NCI-H2029 (cell line): Measurements from ENCODE around the gene MYOM1.
A peak's percentile ranks its signal among the peaks of the same experiment; 100 is the strongest.
"Not testable (repeated sequence)": the region's sequence is repeated elsewhere in the genome, so short reads cannot be mapped to it uniquely, and the experiment has no call there.

ENCODE experiments used
- DNase-seq: peaks from one replicate; lab custom pipeline; 2025; lab: John Stamatoyannopoulos, UW

MYOM1 gene

DNA sequence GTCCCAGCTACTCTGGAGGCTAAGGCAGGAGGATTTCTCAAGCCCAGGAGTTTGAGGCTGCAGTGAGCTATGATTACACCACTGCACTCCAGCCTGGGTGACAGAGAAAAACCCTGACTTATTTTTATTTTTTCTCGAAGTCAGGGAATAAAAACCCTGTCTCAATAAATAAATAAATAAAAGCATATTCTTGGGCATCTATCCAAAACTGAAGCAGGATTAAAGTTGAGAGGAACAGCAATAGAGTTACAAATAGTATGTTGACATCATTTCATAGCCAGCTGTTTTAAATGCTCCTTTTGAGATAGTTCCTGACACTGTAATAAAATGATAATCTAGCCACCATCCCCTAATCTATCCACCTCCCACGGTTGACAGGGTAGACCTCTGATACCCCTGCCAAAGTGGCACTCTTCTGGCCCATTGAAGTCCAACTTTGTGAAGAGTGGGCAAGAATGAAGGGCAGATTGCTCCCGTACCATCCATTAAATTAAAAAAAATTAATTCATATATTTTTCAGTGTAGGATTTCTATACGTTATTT lies 164.5 kb downstream of the MYOM1 start:
- DNase-seq, result no peak

DNA sequence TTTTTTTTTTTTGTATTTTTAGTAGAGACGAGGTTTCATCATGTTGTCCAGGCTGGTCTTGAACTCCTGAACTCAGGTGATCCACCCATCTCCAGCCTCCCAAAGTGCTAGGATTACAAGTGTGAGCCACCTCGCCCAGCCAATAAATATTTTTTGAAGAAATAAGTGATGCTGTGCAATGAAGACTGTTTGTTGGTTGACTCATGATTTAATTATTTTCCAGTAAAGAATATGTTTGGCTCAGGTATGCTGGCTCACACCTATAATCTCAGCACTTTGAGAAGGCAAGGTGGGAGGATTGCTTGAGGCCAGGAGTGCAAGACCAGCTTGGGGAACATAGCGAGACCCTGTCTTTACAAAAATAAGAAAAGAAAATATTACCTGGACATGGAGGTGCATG lies 165.0 kb downstream of the MYOM1 start:
- no peak for DNase-seq

DNA sequence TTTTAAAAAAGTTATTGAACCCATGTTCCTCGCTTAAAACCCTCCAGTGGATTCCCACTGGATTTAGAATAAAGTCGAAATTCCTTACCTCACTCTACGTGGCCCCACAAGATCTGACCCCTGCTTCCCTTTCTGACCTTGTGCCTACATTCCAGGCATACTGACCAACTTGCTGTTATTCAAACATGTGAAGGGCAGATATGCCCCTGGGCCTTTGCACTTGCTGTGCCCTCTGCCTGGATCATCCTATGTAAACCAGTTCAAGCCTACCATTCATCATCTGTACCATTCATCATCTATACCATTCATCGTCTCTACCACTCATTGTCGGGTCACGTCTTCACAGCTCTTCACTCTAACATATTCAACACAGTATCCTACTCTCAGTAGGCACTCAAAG lies 165.6 kb downstream of the MYOM1 start:
- DNase-seq, result no peak

DNA sequence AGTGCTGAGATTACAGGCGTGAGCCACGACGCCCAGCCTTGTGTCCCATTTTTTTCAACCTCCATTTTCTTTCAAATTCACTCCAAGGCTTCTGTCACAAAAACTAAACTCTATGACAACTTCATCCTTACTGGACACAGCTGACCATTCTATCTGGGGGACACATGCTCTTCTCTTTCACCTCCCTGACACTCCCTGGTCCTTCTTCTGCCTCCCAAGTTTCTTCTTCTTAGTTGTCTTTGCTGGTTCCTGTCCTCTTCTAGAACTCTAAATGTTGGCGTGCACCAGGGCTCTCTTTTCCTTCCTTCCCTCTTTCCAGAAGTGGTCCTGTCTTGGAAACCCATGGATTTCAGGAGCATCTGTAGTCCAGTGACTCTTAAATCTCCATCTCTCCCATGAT lies 166.7 kb downstream of the MYOM1 start:
- no peak for DNase-seq

DNA sequence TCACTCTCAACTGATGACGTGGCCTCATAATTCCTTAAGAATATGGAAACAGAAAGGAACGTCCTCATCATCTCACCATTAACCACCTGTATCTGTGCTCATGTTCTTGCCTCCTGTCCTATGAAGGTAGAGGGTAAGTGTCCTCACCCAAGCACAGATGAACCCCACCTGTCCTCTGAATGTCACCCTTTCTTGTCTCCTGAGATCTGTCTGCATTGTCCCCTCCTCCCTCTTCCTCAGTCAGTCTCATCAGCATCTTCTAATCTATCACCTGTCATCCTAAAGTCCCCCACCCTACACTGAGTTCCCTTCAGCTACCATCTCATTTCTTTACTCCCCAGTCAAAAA lies 167.4 kb downstream of the MYOM1 start:
- DNase-seq, result no peak

DNA sequence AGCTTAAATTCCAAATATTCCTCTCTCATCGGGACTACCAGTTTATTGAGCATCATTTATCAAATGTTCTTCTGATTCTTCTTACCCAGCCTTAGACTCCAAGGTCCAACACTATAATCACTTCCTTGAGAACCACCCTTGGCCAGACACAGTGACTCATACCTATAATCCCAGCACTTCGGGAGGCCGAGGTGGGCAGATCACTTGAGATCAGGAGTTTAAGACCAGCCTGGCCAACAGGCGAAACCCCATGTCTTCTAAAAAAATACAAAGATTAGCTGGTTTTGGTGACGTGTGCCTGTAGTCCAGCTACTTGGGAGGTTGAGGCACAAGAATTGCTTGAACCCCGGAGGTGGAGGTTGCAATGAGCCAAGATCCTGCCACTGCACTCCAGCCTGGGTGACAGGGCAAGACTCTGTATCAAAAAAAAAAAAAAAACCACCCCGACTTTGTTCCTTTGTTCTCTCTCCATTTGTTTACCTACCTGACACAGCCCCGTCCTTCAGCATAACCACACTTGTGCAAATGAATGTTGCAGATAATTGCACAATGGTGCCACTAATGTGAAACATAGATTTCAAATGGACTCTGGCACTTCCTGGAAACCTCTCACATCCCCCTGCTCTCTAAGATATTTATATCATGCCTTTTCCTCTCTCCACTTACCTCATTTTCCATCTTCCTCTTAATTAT lies 167.9 kb downstream of the MYOM1 start:
- DNase-seq, result peak; percentile 38

DNA sequence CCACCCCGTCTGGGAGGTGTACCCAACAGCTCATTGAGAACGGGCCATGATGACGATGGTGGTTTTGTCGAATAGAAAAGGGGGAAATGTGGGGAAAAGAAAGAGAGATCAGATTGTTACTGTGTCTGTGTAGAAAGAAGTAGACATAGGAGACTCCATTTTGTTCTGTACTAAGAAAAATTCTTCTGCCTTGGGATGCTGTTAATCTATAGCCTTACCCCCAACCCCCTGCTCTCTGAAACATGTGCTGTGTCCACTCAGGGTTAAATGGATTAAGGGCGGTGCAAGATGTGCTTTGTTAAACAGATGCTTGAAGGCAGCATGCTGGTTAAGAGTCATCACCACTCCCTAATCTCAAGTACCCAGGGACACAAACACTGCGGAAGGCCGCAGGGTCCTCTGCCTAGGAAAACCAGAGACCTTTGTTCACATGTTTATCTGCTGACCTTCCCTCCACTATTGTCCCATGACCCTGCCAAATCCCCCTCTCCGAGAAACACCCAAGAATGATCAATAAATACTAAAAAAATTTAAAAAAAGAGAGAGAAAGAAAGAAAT lies 169.8 kb downstream of the MYOM1 start:
- DNase-seq, result not testable (repeated sequence)

DNA sequence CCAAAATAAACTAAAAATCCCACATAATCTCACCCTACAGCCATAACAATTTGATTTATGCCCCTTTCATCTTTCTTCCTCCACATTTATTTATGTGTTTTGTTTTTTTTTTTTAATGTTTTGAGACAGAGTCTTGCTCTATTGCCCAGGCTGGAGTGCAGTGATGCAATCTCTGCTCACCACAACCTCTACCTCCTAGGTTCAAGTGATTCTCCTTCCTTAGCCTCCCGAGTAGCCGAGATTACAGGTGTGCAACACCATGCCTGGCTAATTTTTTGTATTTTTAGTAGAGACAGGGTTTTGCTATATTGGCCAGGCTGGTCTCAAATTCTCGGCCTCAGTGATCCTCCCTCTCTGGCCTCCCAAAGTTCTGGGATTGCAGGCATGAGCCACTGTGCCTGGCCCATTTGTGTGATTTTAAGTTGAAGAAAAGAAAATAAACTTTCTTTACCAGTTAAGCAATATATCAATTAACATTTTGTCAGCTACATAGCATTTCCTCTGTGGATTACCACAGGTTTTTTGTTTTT lies 170.9 kb downstream of the MYOM1 start:
- DNase-seq, result no peak

DNA sequence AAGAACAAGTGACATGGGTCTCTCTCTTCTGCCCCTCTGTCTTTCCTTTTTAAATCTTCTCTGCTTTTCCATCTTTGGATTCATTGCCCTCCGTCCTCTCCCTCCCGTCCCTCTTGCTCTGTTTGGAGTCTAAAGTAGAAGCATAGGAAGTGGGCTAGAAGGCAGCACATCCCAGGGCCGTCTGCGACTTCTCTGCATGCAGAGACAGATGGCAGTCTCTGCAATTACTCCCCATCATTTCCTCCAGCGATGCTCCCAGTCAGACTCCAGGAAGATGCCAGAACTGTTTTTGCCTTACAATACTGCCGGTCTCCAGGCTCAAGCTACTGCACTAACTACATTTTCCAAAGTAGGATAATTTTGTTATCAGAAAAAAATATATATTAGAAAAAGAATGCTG lies 171.6 kb downstream of the MYOM1 start:
- no peak for DNase-seq

DNA sequence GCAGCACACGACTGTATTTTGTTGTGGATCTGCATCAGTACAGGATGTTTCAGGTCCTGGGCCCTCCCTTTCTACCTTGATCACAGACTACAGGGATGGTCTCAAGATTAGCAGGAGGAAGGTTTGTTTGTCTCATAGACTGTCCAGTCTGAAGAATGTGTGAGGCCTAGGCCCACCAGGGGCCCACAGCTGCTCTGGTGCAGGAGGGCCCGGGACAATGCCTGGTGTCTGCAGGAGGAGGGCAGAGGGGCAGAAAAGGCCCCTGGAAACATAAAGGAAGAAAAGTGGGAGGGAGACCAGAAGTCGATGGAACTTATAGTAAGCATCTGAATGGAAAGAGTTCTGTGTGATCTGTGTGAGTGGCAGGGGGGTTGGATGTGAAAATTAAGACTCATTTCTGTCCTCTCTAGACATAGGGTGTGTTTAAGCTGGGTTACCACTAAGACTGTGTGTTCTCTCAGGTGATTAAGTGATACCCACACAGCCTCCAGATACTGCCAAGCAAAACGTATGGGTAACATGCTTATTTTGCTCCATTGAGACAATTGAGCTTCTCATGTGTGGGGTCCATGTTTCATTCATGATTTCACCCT lies 173.5 kb downstream of the MYOM1 start:
- DNase-seq, result no peak

DNA sequence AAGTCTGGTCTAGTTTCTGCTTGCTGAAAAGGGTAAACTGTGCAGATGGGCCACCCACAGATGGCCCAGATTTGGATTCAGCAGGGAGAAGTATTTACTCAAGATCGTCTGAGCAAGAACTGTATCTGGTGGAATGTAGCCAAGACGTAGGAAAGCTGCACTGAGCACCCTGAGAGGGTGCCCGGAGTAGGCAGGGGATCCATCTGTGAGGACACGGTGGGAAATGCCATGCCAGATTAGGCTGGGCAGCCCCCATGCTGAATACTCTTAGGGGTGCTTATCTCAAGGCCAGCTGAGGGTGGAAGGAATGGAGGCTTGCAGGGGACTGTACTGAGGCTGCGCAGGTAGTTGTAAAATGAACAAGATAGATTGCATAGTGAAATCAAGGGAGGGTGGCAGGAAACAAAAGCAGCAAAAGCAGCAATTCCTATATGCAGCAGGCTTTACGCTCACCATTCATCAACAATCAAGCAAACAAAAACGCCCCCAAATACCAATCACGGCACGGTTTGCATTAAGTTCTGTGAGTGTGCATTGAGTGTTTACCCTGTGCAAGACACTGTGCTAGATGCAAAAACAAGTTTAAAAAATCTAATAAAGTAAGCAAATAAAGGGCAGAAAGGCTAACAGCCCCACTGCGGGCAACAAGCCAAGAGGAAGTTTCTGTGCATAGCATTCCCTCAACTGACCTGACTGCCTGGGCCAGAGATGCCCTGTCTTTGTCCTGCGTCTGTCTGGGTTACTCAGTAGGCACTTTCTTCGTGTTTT lies 174.7 kb downstream of the MYOM1 start:
- DNase-seq, result peak; percentile 51

DNA sequence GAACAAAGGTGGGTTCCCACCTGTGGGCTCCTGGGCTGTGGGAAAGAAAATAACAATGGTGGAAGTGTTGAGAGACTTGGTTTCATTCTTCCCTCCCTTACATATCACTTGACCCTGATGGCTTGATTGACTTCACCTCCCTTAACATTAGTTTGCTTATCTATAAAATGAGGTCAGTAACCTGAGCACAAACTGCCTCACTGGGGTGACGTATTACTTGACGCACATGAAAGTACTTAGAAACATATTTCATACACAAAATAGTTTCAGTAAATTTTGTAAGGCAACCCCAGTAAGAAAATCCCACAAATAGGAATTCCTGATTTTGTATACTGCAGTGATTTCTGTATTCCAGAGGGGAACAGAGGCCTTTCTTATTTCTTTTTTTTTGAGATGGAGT lies 177.4 kb downstream of the MYOM1 start:
- DNase-seq, result no peak

DNA sequence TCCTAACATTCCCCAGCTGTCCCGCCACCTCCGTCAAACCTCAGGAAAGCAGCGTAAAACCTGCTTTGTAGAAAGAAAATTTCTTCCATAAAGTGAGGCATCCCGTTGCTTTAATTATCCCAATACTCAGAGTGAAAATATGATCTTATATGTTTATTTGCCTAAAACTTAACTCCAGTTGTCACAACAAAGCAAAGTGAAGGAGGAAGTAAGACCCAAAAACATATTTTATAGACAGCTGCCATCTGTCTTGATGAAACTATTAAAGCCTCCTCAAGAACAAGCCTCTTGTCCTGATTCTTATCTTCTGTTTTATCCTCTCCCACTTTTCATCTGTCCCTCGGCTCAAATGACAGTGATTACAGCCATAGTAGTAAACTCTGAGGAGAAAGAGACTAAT lies 177.9 kb downstream of the MYOM1 start:
- DNase-seq, result no peak

DNA sequence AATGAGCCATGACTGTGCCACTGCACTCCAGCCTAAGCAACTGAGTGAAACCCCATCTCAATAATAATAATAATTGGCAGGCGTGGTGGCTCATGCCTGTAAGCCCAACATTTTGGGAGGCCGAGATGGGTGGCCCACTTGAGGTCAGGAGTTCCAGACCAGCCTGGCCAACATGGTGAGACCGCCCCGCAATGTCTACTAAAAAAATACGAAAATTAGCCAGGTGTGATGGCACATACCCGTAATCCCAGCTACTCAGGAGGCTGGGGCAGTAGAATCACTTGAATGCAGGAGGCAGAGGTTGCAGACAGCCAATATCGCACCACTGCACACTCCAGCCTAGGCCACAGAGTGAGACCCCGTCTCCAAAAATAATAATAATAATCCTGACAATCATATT lies 178.9 kb downstream of the MYOM1 start:
- no peak for DNase-seq

DNA sequence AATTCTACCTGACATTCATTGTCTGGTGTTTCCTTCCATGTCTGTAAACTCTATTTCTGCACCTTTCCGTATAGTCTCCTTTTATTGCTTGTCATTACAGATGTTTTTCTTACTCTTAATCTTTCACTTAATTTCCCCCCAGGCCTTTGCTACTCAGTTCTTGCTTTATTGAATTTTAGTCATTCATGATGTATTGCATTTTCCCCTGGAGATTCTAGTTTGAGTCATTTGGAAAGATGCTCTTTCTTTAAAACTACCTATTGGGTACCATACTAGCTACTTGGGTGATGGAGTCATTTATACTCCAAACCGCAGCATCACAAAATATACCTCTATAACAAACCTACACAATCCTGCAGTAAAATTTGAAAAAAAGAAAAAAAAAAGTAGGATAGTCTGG lies 179.6 kb downstream of the MYOM1 start:
- no peak for DNase-seq

DNA sequence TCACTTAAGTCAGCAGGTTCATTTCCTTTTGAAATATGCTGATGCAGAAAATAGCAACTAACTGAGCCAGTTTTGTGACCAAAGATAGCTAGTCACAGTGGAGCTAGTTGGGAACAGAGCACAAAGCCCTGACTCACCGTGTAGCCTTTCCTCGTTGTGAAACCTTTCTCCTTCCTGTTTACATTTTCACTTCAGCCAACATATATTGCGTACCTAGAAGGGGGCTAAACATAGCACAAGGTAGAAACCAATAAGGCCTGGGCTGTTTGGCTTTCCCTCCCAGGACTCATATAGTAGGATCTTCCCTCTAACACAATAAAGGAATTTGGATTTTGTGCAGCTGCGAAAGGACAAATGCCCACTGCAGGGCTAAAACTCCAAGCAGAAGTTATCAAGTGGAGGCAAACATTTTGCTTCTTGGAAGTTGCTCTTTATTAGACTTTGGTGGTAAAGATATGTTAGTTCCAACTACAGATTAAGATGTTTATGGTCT lies 182.3 kb downstream of the MYOM1 start:
- peak; percentile 72 for DNase-seq

DNA sequence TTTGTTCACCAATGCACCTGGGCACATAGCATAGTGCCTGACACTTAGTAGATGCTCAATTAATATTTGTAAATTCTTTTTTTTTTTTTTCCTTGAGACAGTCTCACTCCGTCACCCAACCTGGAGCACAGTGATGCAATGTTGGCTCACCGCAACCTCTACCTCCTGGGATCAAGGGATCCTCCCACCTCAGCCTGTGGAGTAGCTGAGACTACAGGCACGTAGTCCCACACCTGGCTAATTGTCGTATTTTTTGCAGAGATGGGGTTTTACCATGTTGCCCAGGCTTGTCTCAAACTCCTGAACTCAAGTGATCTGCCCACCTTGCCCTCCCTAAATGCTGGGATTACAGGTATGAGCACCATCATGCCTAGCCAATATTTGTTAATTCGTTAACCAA lies 183.7 kb downstream of the MYOM1 start:
- no peak for DNase-seq

DNA sequence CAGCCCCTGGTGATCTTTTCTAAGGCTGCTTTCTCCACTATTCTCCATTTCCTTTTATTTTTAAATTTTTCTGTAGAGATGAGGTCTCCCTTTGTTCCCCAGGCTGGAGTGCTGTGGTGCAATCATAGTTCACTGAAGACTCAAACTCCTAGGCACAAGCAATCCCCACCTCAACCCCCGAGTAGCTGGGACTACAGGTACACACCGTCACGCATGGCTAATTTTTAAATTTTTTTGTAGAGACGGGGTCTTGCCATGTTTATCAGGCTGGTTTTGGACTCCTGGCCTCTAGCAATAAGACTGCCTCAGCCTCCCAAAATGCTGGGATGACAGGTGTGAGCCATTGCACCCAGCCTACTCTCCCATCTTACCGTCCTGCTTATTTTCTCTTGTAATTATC lies 184.1 kb downstream of the MYOM1 start:
- DNase-seq, result no peak

DNA sequence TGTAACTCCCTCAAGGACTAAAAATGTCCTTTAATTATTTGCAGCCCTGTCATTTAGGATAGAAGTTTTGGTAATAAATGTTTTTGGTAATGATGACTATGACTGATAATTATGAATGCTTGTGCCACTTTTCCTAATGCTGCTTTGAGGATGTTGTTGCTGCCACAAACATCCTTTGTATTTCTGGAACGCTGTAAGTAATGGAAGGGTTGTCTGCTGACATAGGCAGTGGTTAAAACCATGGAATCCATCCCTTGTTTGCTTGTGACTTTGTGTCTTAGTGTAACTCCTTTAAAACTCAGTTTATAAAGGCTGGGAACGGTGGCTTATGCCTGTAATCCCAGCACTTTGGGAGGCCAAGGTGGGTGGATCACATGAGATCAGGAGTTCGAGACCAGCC lies 187.0 kb downstream of the MYOM1 start:
- no peak for DNase-seq

DNA sequence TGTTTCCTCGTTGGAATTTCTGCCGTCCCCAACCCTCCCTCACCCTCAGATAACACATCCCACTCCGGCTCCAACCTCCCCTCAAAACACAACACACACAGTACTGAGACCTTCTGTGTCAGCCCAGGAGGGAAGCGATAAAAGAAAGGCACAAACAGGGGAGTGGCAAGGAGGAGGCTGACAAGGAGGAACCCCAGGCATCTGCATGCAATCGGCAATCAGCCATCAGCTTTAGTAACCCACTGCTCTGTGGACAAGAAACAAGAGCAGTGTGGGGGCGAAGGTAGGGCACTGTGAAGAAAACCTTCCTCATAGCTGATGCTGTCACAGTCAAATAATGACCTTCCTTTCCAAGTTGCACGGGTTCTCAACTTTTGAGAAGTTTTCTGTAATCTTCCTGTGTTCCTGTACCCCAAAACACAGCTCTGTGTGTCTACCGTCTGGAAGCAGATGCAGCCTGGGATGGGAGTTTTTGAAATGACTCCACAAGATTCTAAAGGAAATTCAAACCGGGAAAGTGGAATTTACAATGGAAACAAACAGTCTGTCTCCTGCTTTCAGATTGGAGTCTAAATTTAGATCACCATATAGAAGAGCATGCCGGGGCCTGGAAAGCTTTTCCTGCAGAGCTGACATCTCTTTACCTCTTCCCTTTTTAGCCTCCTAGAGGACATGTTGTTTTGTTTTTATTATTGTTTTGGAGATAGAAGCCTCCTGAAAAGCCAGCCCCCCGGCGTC lies 190.4 kb downstream of the MYOM1 start:
- no peak for DNase-seq

DNA sequence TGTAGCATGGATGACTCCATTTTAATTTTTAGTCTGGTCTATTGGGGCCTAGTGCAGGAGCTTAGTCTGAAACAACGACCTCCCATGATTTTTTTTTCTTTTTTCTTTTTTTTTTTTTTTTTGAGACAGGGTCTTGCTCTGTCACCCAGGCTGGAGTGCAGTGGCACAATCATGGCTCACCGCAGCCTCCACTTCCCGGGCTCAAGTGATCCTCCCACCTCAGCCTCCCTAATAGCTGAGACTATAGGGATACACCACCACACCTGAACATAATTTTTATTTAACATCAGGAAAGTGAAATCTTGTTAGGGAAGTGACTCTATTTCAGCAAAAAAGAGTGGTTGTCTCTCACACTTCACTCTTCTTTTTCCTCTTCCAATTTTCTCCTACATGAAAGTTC lies 191.7 kb downstream of the MYOM1 start:
- DNase-seq, result not testable (repeated sequence)

DNA sequence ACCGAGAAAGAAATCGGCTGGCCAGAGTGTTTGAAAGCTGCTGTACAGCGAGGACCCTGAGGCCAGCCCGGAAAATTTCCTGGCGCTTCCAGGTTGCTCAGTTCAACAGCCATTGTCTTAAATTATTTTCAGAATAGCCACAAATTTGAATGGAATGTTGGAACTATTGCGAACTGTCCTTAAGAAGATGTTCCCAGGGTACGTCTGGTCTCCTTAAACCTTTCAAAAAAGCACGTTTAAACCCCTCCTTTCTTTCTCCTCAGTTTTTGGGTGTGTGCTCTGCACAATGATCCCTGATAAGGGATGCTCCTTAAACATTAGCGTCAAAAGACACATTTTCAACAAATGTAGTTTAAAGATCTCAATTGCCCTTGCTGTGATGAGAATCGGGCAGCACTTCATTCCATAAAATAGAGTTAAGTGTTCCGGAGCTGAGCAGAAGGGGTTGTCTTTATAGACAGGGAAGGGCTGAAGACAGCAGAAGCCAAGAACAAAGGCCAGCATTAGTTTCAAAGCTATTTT lies 192.3 kb downstream of the MYOM1 start:
- DNase-seq, result no peak
